Measurements from ENCODE around the gene DCPS. TPM values are rescaled to one million over a fixed set of nuclear protein-coding genes. Genes with fewer than 3 reads are reported as not detected.
"Not testable (repeated sequence)": the region's sequence is repeated elsewhere in the genome, so short reads cannot be mapped to it uniquely, and the experiment has no call there.

DCPS gene, protein sequence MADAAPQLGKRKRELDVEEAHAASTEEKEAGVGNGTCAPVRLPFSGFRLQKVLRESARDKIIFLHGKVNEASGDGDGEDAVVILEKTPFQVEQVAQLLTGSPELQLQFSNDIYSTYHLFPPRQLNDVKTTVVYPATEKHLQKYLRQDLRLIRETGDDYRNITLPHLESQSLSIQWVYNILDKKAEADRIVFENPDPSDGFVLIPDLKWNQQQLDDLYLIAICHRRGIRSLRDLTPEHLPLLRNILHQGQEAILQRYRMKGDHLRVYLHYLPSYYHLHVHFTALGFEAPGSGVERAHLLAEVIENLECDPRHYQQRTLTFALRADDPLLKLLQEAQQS
- total RNA-seq, result 10 to 100 TPM; 34.5 to 35.8 TPM

GRCh38 chr11:126303623-126304456 lies at the start of gene DCPS:
Gene DCPS (plus strand): TSS chr11:126304060. CDS start chr11:126304081, 21 bp downstream.
- DNase-seq, result peak; percentile 90
- peaks cover 36% of the 10 kb centered on the region for H3K36me3 Mint-ChIP-seq (ENCODE audit: low read depth)
- ChIA-PET POLR2A (interaction anchor here (0.7 to 3.4 kb wide), 15 partner anchors 12 to 416 kb away, joined by 3 to 23 read pairs (median 5); partner anchors contain the start of genes FOXRED1, HYLS1, SRPRA and ST3GAL4), CTCF (interaction anchor here (0.6 to 2.6 kb wide), 6 partner anchors 10 to 177 kb away, joined by 3 to 17 read pairs (median 3); no protein-coding TSS in a partner anchor)
- peak within 1 kb of the TSS; percentile 77 for H3K4me3 Mint-ChIP-seq
- peaks cover 30% of the 10 kb centered on the region for H3K4me1 Mint-ChIP-seq
- peak within 1 kb of the TSS; percentile 75 for H3K27ac Mint-ChIP-seq
- H3K27me3 Mint-ChIP-seq, result no peaks in the 10 kb centered on the region
- H3K9me3 Mint-ChIP-seq, result no peaks in the 10 kb centered on the region

DNA sequence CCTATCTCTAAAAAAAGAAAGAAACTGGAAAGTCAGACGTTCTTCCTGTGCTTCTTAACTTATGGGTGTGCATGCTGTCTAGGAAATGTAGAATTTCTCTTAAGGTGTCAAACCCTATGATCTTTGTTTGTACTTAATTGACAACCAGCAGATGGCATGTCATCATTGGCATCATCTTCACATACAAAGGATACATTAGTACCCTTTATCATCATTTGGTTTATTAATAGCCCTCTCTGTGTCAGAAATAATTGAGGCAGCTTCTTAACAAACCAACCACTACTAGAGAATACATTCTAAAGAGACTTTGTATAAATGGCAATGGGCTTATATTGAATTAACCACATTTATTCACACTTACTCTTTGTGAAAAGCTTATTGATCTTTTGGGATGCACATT lies 49.0 kb upstream of the DCPS start:
- DNase-seq, result no peak
- no peak overlapping the region for H3K4me3 Mint-ChIP-seq
- H3K9me3 Mint-ChIP-seq, result no peaks in the 10 kb centered on the region
- ChIA-PET POLR2A (interaction anchor here (2.6 kb wide), 1 partner anchor 8 kb away, joined by 8 read pairs; no protein-coding TSS in a partner anchor), CTCF (no interaction called here)
- no peak overlapping the region for H3K27ac Mint-ChIP-seq
- H3K27me3 Mint-ChIP-seq, result no peaks in the 10 kb centered on the region
- no peaks in the 10 kb centered on the region for H3K4me1 Mint-ChIP-seq
- H3K36me3 Mint-ChIP-seq (ENCODE audit: low read depth), result peaks cover 15% of the 10 kb centered on the region

DNA sequence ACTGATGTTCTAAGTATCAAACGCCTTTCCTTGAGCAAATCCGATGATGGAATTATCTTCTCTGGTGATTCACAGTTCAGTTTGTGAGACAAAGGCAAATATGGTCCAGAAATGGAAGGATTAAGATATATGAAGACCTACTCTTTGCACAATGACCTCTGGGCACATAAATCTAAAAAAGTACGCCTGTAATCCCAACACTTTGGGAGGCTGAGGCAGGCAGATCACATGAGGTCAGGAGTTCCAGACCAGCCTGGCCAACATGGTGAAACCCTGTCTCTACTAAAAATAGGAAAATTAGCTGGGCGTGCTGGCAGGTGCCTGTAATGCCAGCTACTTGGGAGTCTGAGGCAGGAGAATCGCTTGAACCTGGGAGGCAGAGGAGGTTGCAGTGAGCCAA lies 48.4 kb upstream of the DCPS start:
- POLR2A ChIA-PET, result interaction anchor here (3.2 kb wide), 1 partner anchor 13 kb away, joined by 10 read pairs; the partner anchor contains the start of genes FOXRED1 and SRPRA
- H3K9me3 Mint-ChIP-seq, H3K4me3 Mint-ChIP-seq, H3K4me1 Mint-ChIP-seq, H3K27ac Mint-ChIP-seq, CTCF ChIA-PET, H3K27me3 Mint-ChIP-seq, DNase-seq: not testable (repeated sequence)
- H3K36me3 Mint-ChIP-seq (ENCODE audit: low read depth), result peaks cover 18% of the 10 kb centered on the region

DNA sequence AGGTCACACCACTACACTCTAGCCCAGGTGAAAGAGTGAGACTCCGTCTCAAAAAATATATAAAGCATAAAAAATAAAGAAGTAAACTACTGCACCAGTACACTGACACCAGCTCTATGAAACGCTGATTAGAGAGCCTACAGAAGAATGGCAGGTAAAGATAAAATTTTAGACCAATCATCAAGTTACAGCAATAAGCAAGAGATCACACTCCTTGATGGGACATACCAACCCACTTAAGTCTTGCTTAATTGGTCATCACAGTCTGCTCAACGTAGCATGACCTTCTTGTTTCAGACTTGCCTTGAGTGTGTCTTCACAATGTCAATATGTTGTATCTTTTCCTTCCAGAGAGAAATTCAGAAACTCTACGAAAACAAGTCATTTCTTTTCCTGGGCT lies 47.6 kb upstream of the DCPS start:
- no peak overlapping the region for H3K4me3 Mint-ChIP-seq
- POLR2A ChIA-PET, result interaction anchor here (3.2 kb wide), 1 partner anchor 13 kb away, joined by 10 read pairs; the partner anchor contains the start of genes FOXRED1 and SRPRA
- H3K4me1 Mint-ChIP-seq, result no peaks in the 10 kb centered on the region
- H3K9me3 Mint-ChIP-seq, result no peaks in the 10 kb centered on the region
- peaks cover 22% of the 10 kb centered on the region for H3K36me3 Mint-ChIP-seq (ENCODE audit: low read depth)
- H3K27ac Mint-ChIP-seq, result no peak overlapping the region
- H3K27me3 Mint-ChIP-seq, result no peaks in the 10 kb centered on the region
- CTCF ChIA-PET, result no interaction called here
- DNase-seq, result no peak

- Mint-ChIP-seq H3K27me3 (no peaks in the 10 kb centered on the region), H3K36me3 (ENCODE audit: low read depth) (peaks cover 28% of the 10 kb centered on the region), H3K4me3 (no peak overlapping the region), H3K4me1 (no peaks in the 10 kb centered on the region), H3K27ac (no peak overlapping the region), H3K9me3 (no peaks in the 10 kb centered on the region)
- CTCF ChIA-PET, result interaction anchor here (0.7 kb wide), 1 partner anchor 36 kb away, joined by 3 read pairs; no protein-coding TSS in a partner anchor
- DNase-seq, result no peak
- POLR2A ChIA-PET, result interaction anchor here (3.2 kb wide), 1 partner anchor 12 kb away, joined by 10 read pairs; the partner anchor contains the start of genes FOXRED1 and SRPRA
Observed at GRCh38 chr11:126257144-126257543, 46.7 kb upstream of the DCPS start.

GRCh38 chr11:126257764-126258163 lies 46.1 kb upstream of the DCPS start:
- H3K27ac Mint-ChIP-seq, result no peak overlapping the region
- peaks cover 33% of the 10 kb centered on the region for H3K36me3 Mint-ChIP-seq (ENCODE audit: low read depth)
- no peaks in the 10 kb centered on the region for H3K4me1 Mint-ChIP-seq
- H3K4me3 Mint-ChIP-seq, result no peak overlapping the region
- no peaks in the 10 kb centered on the region for H3K9me3 Mint-ChIP-seq
- no peaks in the 10 kb centered on the region for H3K27me3 Mint-ChIP-seq
- ChIA-PET POLR2A (interaction anchor here (3.2 kb wide), 1 partner anchor 11 kb away, joined by 10 read pairs; the partner anchor contains the start of genes FOXRED1 and SRPRA), CTCF (no interaction called here)
- no peak for DNase-seq

- H3K27ac Mint-ChIP-seq, result no peak overlapping the region
- POLR2A ChIA-PET, result interaction anchor here (0.7 to 2.1 kb wide), 4 partner anchors 9 to 42 kb away, joined by 3 to 8 read pairs (median 5); partner anchors contain the start of gene DCPS
- H3K36me3 Mint-ChIP-seq (ENCODE audit: low read depth), result peaks cover 69% of the 10 kb centered on the region
- no peaks in the 10 kb centered on the region for H3K27me3 Mint-ChIP-seq
- no peak for DNase-seq
- H3K4me3 Mint-ChIP-seq, result no peak overlapping the region
- CTCF ChIA-PET, result no interaction called here
- H3K9me3 Mint-ChIP-seq, result no peaks in the 10 kb centered on the region
- H3K4me1 Mint-ChIP-seq, result peaks cover 13% of the 10 kb centered on the region
Observed at GRCh38 chr11:126262216-126262615, 41.6 kb upstream of the DCPS start.

DNA sequence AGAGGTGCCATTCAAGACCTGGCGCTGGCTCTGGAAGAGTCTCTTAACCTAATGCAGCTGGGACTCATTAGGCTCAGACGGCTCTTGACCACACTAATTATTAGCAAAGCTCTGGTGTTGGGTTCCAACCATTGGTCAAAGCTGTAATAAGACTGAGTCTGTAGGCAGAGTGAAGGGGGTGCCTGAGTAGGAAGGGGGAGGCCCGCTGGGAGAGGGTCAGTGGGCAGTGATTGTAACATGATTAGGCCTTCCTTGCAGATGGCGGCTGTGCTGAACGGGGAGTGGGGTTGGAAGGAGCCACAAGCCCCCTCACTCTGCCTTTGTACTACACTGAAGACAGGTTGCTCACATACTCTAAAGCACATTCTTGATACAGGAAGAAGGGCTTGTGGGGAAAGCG lies 40.4 kb upstream of the DCPS start:
- no peak overlapping the region for H3K4me3 Mint-ChIP-seq
- DNase-seq, result no peak
- H3K27ac Mint-ChIP-seq, result no peak overlapping the region
- no peaks in the 10 kb centered on the region for H3K27me3 Mint-ChIP-seq
- ChIA-PET POLR2A (interaction anchor here (0.8 to 2.1 kb wide), 2 partner anchors 10 to 14 kb away, joined by 3 to 8 read pairs; no protein-coding TSS in a partner anchor), CTCF (no interaction called here)
- no peaks in the 10 kb centered on the region for H3K9me3 Mint-ChIP-seq
- H3K4me1 Mint-ChIP-seq, result peaks cover 22% of the 10 kb centered on the region
- H3K36me3 Mint-ChIP-seq (ENCODE audit: low read depth), result peaks cover 77% of the 10 kb centered on the region

DNA sequence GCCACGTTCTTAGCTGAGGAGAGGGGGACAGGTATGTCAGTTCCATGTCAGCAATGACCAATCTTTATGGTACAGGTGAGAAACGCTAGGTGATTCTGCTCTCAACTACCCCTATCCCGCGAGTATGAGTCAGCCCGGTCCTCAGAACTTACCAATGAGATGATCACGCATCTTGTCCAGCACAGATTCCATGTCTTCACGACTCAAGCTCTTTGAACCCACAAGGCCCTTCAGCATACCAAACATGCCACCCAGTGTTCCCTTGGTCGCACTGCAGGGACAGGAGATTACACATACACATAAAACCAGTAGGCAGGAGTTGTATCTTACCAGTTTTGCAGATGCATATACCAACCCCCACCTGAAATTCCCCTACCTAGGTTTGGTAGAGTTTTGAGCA lies 38.0 kb upstream of the DCPS start:
- DNase-seq, result no peak
- peaks cover 39% of the 10 kb centered on the region for H3K4me1 Mint-ChIP-seq
- peaks cover 79% of the 10 kb centered on the region for H3K36me3 Mint-ChIP-seq (ENCODE audit: low read depth)
- H3K27ac Mint-ChIP-seq, result no peak overlapping the region
- H3K4me3 Mint-ChIP-seq, result no peak overlapping the region
- POLR2A ChIA-PET, result no interaction called here
- H3K9me3 Mint-ChIP-seq, result no peaks in the 10 kb centered on the region
- CTCF ChIA-PET, result interaction anchor here (0.6 to 1.4 kb wide), 2 partner anchors 15 kb away, joined by 3 to 4 read pairs; no protein-coding TSS in a partner anchor
- no peaks in the 10 kb centered on the region for H3K27me3 Mint-ChIP-seq

- peaks cover 49% of the 10 kb centered on the region for H3K4me1 Mint-ChIP-seq
- POLR2A ChIA-PET, result interaction anchor here (1.0 to 3.2 kb wide), 8 partner anchors 11 to 675 kb away, joined by 3 to 78 read pairs (median 10); partner anchors contain the start of genes FAM118B, HYLS1, RPUSD4 and ST3GAL4
- H3K4me3 Mint-ChIP-seq, result peak overlapping the region; percentile 98
- H3K27me3 Mint-ChIP-seq, result no peaks in the 10 kb centered on the region
- CTCF ChIA-PET, result interaction anchor here (1.2 to 3.0 kb wide), 2 partner anchors 14 to 56 kb away, joined by 3 to 12 read pairs; partner anchors contain the start of gene FAM118B
- H3K36me3 Mint-ChIP-seq (ENCODE audit: low read depth), result peaks cover 73% of the 10 kb centered on the region
- DNase-seq, result no peak
- peak overlapping the region; percentile 94 for H3K27ac Mint-ChIP-seq
- H3K9me3 Mint-ChIP-seq, result no peaks in the 10 kb centered on the region
Observed at GRCh38 chr11:126267650-126268049, 36.2 kb upstream of the DCPS start.

GRCh38 chr11:126268361-126268707 lies 35.5 kb upstream of the DCPS start:
- peak; percentile 21 for DNase-seq
- Mint-ChIP-seq H3K36me3 (ENCODE audit: low read depth) (peaks cover 70% of the 10 kb centered on the region), H3K27ac (peak overlapping the region; percentile 94), H3K27me3 (no peaks in the 10 kb centered on the region), H3K4me1 (peaks cover 52% of the 10 kb centered on the region), H3K9me3 (no peaks in the 10 kb centered on the region), H3K4me3 (peak overlapping the region; percentile 98)
- ChIA-PET CTCF (interaction anchor here (1.2 to 3.0 kb wide), 3 partner anchors 13 to 212 kb away, joined by 3 to 12 read pairs (median 4); partner anchors contain the start of gene FAM118B), POLR2A (interaction anchor here (0.8 to 3.2 kb wide), 12 partner anchors 10 to 676 kb away, joined by 3 to 78 read pairs (median 10); partner anchors contain the start of genes DCPS, FAM118B, HYLS1 and RPUSD4)
